ENCODE results near the gene TAF3. TPM values are rescaled to one million over a fixed set of nuclear protein-coding genes. Genes with fewer than 3 reads are reported as not detected.
A peak's percentile ranks its signal among the peaks of the same experiment; 100 is the strongest.

TAF3 gene
- total and polyA plus RNA-seq, 8 donors = 7.0 to 10.4 (median 9.2) TPM

- H3K36me3 ChIP-seq = no peaks in the 10 kb centered on the region
- ATAC-seq = no peak
- no peak overlapping the region for H3K27ac ChIP-seq
- H3K4me1 ChIP-seq = peaks cover 0 to 13% of the 10 kb centered on the region in 2 donors
- no peaks in the 10 kb centered on the region for H3K9me3 ChIP-seq
- intact Hi-C loops (cut with DNase I) = no loop called here
- no peaks in the 10 kb centered on the region for H3K27me3 ChIP-seq
- TF ChIP-seq CTCF (IDR thresholded peaks at IDR 0.05) = no peak
- no peak overlapping the region for H3K4me3 ChIP-seq
- DNase-seq = no peak
Observed at GRCh38 chr10:7855205-7855604, 36.9 kb downstream of the TAF3 start.

- no peaks in the 10 kb centered on the region for H3K27me3 ChIP-seq
- intact Hi-C loops (cut with DNase I) = no loop called here
- peaks cover 0 to 13% of the 10 kb centered on the region in 2 donors for H3K4me1 ChIP-seq
- DNase-seq (no peak), ATAC-seq (no peak)
- no peak overlapping the region for H3K4me3 ChIP-seq
- H3K27ac ChIP-seq = no peak overlapping the region
- H3K9me3 ChIP-seq = peaks cover 0 to 12% of the 10 kb centered on the region in 2 donors
- no peak for TF ChIP-seq CTCF (IDR thresholded peaks at IDR 0.05)
- no peaks in the 10 kb centered on the region for H3K36me3 ChIP-seq
Observed at GRCh38 chr10:7856678-7857077, 38.4 kb downstream of the TAF3 start.

GRCh38 chr10:7857262-7857661 lies 39.0 kb downstream of the TAF3 start:
- H3K4me1 ChIP-seq = peaks cover 0 to 13% of the 10 kb centered on the region in 2 donors
- DNase-seq (peak in 1 of 4 donors; percentile 15), ATAC-seq (no peak)
- intact Hi-C loops (cut with DNase I) = no loop called here
- no peaks in the 10 kb centered on the region for H3K27me3 ChIP-seq
- H3K9me3 ChIP-seq = peaks cover 0 to 18% of the 10 kb centered on the region in 2 donors
- no peaks in the 10 kb centered on the region for H3K36me3 ChIP-seq
- no peak overlapping the region for H3K27ac ChIP-seq
- no peak for TF ChIP-seq CTCF (IDR thresholded peaks at IDR 0.05)
- no peak overlapping the region for H3K4me3 ChIP-seq

- ATAC-seq (no peak), DNase-seq (no peak)
- no peak for TF ChIP-seq CTCF (IDR thresholded peaks at IDR 0.05)
- H3K27ac ChIP-seq = no peak overlapping the region
- intact Hi-C loops (cut with DNase I) = no loop called here
- peaks cover 0 to 24% of the 10 kb centered on the region in 2 donors for H3K9me3 ChIP-seq
- H3K4me1 ChIP-seq = peaks cover 0 to 6% of the 10 kb centered on the region in 2 donors
- H3K36me3 ChIP-seq = no peaks in the 10 kb centered on the region
- no peaks in the 10 kb centered on the region for H3K27me3 ChIP-seq
- no peak overlapping the region for H3K4me3 ChIP-seq
Observed at GRCh38 chr10:7861509-7862120, 43.3 kb downstream of the TAF3 start.

GRCh38 chr10:7862121-7862514 lies 43.8 kb downstream of the TAF3 start:
- intact Hi-C loops (cut with DNase I) = no loop called here
- Histone ChIP-seq H3K4me1 (peaks cover 0 to under 1% of the 10 kb centered on the region in 2 donors), H3K4me3 (no peak overlapping the region), H3K27ac (no peak overlapping the region), H3K36me3 (no peaks in the 10 kb centered on the region), H3K27me3 (no peaks in the 10 kb centered on the region), H3K9me3 (peaks cover 0 to 24% of the 10 kb centered on the region in 2 donors)
- ATAC-seq = no peak
- no peak for TF ChIP-seq CTCF (IDR thresholded peaks at IDR 0.05)
- DNase-seq = no peak

All from left lung (tissue), 10 donors.